Ramos (cell line): ENCODE measurements around the gene FATE1.

Source experiments
- in situ Hi-C: fragments of 300-500 bp; cut with MboI; formaldehyde crosslinking; loops from one replicate; pipeline ENCODE4 v1.14.3; 2022; ENCODE audit warnings: low sequenced_read_pairs; ENCODE audit not compliant: unreplicated experiment

Gene FATE1, protein sequence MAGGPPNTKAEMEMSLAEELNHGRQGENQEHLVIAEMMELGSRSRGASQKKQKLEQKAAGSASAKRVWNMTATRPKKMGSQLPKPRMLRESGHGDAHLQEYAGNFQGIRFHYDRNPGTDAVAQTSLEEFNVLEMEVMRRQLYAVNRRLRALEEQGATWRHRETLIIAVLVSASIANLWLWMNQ

DNA sequence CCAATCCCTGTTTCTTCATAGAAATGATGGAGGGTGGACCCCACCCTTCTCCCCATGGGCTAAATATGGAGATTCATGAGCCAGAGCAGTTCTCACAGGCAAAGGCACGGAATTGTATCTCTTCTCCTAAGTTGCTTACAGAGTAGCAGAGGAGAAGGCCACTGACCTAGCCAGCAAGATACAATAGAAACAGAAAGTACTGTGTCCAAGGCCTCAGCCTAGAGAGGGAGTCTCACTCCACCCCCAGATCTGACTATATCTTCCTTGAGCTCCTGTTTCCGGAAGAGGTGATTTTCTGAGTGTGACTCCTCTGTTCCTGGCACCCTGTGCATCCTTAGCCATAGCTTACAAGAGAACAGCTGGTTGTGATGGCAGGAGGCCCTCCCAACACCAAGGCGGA lies at the start of gene FATE1:
Gene FATE1 (plus strand): TSS at position 284 of the 400 bp plus-strand sequence. CDS start 85 bp downstream, at position 369.
- in situ Hi-C loops = no loop called here

DNA sequence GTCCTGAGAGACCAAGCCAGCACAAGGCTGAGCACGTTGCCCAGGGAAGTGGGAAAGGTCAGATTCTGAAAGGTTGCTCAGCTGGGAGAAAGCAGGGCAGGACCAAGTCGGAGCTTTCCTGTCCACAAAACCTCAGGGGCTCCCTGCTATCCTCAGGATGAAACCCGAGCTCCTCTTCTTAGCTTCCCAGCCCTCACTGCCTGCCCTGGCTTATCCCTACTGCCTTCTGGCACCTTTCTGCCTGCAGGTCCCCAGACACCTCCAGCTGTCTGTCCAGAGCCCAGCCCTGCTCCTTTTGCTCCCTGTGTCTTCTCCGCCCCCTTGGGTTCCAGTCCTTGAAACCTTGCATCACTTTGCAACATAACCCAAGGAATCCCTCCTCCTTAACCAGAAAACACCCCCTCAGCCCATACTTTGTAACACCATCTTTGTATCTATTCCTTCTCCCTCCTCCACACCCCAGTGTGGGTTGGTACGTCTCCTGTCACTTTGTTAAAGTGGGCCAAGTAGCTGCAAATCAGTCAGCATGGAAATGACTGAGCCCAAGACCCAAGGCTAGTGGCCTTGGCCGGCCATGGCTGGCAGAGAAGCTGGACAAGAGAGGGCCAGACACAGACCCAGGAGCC lies 40.6 kb upstream of the FATE1 start:
- in situ Hi-C loops = loop anchor here (25.0 kb wide), 1 partner anchor 888 kb away; no protein-coding TSS in a partner anchor

DNA sequence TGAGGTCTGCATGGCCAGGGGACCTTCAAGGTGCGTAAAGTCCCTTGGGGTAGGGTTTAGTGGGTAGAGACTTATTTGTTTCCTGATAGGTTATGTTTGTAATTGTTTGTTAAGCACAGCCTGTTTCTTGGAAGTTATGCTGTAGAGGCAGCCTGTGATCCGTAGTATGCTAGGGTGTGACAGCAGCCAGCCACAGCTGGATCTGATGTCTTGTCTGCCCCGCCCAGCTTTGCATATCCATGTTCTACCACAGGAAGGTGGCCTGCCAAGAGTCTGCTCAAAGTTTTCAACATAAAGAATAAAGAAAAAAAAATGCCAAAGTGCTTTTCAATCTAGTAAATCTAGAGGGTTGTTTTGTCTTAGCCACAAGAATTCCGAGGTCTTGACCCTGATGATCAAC lies 39.6 kb upstream of the FATE1 start:
- in situ Hi-C loops = loop anchor here (25.0 kb wide), 1 partner anchor 889 kb away; no protein-coding TSS in a partner anchor

DNA sequence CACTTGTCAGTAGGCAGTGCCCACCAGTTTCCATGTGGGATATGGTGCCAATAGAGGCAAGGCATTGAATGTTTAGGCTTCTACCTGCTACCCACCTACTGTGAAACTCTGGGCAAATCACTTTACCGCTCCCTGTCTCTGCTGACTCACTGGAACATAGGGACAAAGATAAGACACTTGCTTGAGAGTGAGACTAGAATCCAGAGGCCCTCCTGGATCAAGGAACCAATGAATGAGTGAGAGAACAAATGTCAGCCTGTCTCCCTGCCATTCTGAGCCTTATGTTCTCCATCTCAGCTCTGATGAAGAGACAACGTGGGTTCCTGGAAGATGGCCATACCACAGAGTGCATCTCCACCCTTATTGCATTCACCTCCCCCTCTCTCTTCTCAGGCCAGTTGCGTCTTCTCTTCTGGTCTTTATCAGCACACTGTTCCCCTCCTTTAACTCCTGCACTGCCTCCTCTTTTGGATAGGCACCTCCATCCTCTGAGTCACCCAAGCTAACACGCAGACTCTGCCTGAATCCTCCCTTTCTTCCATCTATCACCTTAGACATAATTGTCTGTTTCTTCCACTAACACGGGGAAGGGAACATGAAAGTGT lies 35.9 kb upstream of the FATE1 start:
- in situ Hi-C loops = loop anchor here (10.0 to 25.0 kb wide), 2 partner anchors 525 to 893 kb away; no protein-coding TSS in a partner anchor

DNA sequence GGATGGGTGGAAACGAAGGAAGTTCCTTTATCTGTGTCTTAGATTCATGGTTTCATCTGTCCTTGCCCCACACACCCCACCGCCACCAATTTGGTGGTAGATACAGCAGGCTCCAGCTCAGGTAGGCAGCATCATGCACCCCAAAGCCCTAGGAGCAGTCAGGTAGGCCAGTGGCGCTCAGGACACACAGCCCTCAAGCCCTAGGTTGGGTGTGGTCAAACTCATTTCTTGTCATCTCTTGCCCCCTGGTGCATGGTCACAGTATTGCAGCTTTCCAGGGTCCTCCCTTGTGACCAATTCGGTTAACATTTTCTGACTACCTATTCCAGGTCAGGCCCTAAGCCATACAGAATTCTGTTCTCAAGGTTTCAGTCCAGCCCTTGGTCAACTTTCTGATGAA lies 35.0 kb upstream of the FATE1 start:
- in situ Hi-C loops = loop anchor here (10.0 to 25.0 kb wide), 2 partner anchors 526 to 894 kb away; no protein-coding TSS in a partner anchor

DNA sequence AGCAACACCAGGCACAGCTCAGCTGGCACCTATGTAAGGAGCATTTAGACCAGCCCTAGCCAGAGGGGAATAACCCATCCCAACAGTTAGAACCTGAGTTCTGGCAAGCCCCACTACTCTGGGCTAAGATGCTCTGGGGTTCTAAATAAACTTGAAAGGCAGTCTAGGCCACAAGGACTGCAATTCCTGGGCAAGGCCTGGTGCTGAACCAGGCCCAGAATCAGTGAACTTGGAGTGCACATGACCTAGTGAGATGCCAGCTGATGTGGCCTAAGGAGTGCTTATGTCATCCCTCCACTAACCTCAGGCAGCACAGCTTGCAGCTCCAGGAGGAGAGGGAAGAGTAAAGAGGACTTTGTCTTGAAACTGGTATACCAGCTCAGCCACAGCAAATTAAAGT lies 28.2 kb upstream of the FATE1 start:
- in situ Hi-C loops = loop anchor here (10.0 to 25.0 kb wide), 2 partner anchors 533 to 900 kb away; no protein-coding TSS in a partner anchor

DNA sequence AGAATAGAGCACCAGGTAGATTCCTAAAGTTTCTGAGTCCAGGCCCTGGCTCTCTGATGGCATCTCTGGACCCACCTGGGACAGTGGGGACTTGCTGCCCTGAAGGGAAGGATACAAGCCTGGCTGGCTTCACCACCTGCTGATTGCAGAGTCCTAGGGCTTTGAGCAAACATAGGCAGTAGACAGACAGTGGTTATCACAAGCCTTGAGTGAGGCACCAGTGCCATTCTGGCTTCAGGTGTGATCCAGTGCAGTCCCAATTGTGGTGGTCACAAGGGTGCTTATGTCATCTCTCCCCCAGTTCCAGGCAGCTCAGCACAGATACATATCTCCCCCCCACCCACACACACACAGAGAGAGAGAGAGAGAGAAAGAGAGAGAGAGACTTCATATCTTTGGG lies 27.1 kb upstream of the FATE1 start:
- in situ Hi-C loops = loop anchor here (10.0 to 25.0 kb wide), 2 partner anchors 534 to 901 kb away; no protein-coding TSS in a partner anchor

DNA sequence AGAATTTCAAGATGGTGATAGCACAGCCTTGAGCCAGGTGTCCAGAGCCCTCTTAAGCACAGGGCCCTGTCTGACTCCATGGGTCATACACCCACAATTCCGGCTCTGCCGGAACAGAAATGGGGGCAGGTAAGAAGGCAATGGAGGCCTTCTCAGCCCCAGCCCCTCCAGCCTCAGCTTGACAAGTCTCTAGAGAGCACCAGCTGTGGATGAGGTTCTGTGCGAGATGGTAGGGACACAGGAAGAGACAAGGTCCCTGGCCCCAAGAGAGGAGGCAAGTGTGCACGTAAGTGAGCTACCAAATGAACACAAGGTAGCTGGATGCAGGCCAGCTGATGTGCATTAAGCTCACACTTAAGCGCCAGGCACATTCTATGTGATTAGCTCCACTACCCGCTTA lies 23.0 kb upstream of the FATE1 start:
- in situ Hi-C loops = loop anchor here (25.0 kb wide), 1 partner anchor 906 kb away; no protein-coding TSS in a partner anchor

DNA sequence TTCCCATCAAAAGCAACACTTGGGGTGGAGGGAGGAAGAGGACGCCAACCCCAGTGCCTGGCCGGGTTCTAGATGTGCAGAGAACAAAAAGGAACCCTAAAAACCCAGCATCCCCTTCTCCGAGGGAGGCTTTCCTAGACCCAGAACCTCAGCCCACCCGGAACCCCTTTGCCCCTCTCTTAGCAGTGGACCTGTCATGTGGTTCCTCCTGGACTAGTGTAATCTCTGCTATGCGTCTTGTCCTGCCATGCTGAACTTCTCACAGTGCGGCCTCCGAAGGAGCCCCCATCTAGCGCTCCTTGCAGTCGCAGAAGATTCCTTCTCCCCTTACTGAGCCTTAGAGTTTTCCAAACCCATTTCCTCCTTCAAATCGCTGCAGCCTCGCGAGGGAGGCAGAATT lies 21.7 kb upstream of the FATE1 start:
- in situ Hi-C loops = loop anchor here (25.0 kb wide), 1 partner anchor 907 kb away; no protein-coding TSS in a partner anchor

DNA sequence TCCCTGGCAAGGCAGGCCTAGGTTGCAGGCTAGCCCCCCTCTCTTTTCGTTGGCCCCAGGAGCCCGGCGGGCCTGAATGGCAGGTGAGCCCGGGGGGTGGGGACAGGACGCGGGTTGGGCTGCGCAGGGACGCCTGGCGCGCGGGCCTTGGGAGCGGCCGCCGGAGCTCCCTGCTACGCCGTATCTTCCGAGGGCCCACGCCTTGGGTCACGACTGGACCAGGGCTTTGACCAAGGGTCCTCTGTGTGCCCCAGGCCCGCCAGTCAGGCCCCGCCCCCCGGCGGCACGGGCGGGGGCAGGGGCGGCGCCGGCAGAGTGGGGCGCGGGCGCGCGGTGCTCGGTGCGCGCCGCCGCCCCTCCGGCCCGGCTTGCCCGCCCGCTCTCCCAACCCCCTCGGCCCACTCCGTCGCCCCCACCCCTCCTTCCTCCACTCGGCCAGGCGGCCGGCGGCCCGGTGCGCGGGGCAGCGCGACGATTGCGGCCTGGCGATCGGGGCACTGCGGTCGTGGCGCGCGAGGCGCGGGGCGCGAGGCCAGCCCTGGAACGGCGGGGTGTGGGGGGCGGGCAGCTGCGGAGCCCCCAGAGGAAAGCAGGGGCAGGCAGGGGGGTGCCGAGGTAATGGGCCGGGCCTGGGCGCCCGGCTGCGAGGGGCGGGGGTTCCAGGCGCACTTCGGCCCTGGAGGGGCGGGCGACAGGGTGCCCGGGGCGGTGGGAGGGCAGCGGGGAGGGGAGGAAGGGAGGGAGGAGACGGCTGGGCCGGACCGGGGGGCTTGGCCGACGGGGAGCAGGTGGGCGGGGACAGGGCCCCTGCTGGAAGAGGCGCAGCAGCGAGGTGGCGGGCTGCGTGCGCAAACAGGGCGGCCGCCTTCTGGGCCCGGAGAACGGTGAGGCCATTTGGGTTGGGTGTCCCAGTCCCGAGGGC lies 20.9 kb upstream of the FATE1 start, which contains the start of gene PRRG3:
Gene PRRG3 (plus strand): TSS at position 798 of the 922 bp plus-strand sequence. CDS start 3,357 bp downstream, outside the sequence.
- in situ Hi-C loops = loop anchor here (25.0 kb wide), 1 partner anchor 908 kb away; no protein-coding TSS in a partner anchor

DNA sequence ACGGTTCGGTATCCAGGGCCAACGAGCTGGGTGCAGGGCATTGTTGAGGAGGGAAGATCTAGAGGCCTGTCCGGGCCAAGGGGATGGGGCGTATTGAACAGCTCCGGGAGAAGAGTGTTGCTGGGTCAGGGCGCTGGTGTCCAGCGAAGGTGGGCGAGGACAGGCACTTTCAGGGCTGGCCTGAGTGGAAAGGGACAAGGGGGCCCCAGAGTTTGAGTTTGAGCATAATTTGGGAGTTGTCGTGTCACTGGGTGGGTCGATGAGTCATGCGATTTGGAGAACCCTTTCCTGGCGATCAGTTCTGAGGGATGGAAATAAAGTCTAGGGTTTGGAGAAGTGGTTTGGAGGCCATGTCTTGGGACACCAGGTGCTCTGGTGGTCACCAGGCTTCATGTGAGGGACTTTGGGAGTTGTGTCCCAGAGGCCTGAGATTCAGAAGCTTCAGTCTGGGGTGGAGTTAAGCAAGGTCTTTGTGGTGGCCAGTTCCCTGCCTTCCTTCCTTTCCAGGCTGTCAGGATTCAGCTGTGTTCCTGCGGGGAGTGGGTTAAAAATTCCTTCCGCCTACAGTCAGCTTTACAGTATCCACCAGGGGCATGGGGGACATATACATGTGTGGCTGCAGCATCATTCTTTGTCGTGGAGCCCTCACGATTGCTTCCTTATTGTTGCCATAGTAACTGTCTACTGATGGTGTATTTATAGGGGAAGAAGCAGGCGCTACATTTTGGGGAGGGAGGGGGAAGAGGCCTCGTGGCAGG lies 20.1 kb upstream of the FATE1 start:
- in situ Hi-C loops = loop anchor here (25.0 kb wide), 1 partner anchor 908 kb away; no protein-coding TSS in a partner anchor

DNA sequence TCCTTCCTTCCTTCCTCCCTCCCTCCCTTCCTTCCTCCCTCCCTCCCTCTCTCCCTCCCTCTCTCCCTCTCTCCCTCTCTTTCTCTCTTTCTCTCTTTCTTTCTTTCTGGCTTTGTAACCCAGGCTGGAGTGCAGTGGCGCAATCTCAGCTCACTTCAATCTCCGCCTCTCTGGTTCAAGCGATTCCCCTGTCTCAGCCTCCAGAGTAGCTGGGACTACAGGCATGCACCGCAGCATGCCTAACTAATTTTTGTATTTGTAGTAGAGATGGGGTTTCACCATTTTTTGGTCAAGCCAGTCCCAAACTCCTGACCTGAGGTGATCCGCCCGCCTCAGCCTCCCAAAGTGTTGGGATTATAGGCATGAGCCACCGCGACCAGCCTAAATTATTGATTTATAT lies 18.8 kb upstream of the FATE1 start:
- in situ Hi-C loops = loop anchor here (25.0 kb wide), 1 partner anchor 910 kb away; no protein-coding TSS in a partner anchor

DNA sequence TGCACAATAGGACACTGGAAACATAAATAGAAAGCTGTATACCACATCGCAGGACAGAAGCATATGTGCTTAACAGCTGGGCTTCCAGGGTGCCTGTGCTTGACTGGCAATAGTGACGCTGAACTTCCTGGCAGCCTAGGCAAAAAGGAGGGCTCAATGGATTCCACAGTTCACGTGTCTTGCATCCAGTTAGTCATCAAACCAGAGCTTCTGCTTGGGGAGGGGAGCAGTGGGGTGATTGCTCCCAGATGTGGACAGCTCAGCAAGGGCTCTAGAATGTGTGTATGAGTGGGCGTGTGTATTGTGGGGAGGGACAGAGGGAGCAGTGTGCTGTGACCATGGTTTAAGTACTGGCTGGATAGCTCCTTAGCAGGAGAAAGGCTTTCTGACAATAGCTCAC lies 18.3 kb upstream of the FATE1 start:
- in situ Hi-C loops = loop anchor here (25.0 kb wide), 1 partner anchor 910 kb away; no protein-coding TSS in a partner anchor

DNA sequence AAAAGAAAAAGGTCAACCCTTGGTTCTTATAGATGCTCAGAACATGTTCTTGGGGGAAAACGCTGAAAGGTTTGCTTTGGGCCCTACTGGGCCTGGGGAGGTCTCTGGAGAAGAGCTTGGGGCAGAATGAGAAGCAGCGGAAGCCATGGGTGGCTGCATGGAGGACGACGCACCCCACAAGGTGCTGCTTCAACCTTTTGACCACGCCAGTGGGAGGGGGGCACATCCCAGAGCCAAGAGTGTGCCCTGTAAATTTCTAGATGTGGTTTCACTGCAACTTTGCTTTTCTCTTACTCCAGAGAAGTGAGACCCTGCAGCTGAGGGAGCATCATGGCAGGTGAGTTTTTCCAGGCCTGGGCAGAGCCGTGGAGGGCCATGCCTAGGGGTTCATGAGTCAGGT lies 17.4 kb upstream of the FATE1 start:
- in situ Hi-C loops = loop anchor here (25.0 kb wide), 1 partner anchor 911 kb away; no protein-coding TSS in a partner anchor

DNA sequence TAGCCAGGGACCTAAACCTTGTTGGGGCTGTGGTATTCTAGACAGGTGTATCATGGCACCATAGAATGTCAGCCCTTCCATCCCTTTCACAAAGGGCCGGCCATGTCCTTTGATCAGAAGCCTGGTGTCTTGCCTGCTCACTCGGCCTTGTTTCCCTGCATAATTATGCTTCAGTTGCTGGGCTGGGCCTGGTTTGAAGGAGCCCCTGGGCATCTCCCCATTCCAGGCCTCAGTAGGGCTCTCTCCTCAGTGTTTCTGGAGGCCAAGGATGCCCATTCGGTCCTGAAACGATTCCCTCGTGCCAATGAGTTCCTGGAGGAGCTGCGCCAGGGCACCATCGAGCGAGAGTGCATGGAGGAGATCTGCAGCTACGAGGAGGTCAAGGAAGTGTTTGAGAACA lies 16.1 kb upstream of the FATE1 start:
- in situ Hi-C loops = loop anchor here (25.0 kb wide), 1 partner anchor 912 kb away; no protein-coding TSS in a partner anchor

DNA sequence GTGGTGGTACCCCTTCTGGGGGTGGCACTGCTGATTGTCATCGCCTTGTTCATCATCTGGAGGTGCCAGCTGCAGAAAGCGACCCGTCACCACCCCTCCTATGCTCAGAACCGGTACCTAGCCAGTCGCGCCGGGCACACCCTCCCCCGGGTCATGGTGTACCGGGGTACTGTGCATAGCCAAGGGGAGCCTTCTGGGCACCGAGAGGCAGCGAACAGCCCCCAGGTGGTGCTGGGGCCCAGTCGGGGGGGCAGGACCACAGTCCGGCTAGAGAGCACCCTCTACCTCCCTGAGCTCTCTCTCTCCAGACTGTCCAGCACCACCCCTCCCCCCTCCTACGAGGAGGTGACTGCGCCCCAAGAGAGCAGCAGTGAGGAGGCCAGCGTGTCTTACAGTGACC lies 15.3 kb upstream of the FATE1 start:
- in situ Hi-C loops = no loop called here

DNA sequence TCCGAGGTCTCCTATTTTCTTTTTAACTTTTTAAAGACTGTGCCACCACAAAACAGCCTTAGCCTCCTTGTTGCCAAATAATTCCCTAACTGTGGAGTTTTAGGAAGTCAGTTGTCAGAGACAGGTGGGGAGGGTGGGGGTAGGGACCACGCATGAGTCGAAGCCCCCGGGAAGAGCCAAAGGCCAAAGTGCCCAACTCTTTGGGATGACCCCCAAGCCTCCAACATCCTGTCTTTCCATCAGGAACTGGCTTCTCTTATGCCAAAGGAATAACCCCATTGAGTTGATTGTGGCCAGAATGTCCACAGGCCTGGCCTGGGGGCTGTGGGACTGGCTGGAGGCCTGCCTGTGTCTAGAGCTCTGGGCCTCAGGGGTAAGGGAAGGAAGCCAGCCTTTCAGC lies 14.8 kb upstream of the FATE1 start:
- in situ Hi-C loops = no loop called here

DNA sequence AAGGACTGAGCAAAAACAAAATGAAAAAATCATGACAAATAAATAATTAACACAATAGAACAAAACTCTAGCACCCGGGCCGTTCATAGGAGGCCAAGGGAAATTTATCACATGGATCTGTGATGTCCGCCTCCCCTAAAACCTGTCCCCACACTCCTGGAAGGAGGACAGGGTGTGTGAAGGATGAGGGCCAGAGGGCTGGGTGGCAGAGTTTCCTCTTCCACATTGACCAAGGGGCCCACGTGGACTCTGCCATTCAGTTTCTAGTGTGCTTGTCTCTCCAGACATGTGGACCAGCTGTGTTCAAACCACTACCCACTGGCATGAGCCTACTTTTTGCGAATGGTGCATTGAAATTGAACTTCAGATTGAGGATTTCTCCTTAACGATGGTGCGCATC lies 14.3 kb upstream of the FATE1 start:
- in situ Hi-C loops = no loop called here
